Activated T-helper 1 cell treated with anti-CD3 and anti-CD28 coated beads, Interleukin-2, amount 50 U/mL, for 16 hours (primary cell): ENCODE results near the gene CXorf49B.

Source experiments
- DNase-seq, 2 donors: peaks; one replicate each; pipeline ENCODE4 v3.0.0-alpha.2; 2020; ENCODE audit warnings: low read depth in 1 of 2, low spot score in 1 of 2

The CXorf49B gene

DNA sequence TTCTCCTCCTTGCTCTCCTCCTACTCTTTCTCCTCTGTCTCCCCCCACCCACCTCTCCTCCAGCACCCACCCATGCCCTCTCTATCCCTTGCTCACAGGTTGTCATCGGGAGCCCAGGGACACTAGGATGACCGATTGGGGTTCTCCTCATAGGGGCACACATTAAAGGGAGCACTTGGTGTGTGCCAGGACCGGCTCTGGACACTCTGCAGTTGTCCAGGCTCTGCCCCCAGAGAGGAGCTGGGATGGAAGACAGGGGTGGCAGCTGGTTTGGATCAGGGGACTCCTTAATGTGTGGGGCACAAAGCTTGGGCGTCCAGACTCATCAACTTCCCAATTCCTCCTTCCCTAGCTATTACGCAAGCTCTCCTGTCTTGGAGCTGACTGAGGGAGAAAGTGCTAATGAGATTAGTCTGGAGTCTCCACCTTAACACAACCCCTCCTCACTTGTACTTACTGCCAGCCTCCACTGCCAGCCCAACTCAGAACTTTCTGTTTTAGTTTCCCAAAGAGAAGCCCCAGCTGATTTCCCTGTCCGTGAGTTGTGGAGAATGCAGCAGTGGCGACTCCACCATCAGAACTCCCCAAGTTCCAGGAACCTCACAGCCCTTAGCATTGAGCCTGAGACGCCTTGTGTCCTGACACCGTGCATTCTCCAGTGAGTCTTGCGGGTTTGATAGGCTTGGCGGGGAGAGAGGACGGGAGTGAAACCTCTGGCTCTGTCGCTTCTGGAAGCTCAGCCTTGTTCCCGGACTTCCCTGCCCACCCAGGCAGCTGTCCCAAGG lies 52.2 kb downstream of the CXorf49B start:
- no peak for DNase-seq

DNA sequence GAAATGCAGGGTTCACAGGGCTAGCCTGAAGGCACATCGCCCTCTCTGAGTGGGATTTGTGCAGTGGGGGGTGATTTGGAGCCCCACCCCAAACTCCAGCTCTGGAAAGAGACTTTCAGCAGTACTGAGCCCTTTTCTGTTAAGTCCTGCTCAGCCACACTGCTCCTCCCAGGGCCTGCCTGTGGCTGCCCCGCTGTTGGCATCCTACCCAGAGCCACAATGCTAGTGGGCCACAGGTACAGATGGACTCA lies 52.7 kb downstream of the CXorf49B start:
- no peak for DNase-seq
